Astrocyte (in vitro differentiated cells and primary cell): ENCODE data around the gene ANKRD7. TPM values are rescaled to one million over a fixed set of nuclear protein-coding genes. Genes with fewer than 3 reads are reported as not detected.
A peak's percentile ranks its signal among the peaks of the same experiment; 100 is the strongest.

ENCODE experiments used
- DNase-seq: peaks from one replicate; pipeline ENCODE4 v3.0.0-alpha.2; 2010; ENCODE audit warnings: low read depth
- FAIRE-seq: peaks from 2 replicates; lab custom pipeline; 2011; peaks lifted over from hg19 to GRCh38; lab: Jason Lieb, UNC
- H2AFZ ChIP-seq: 2 replicates; pipeline ENCODE4 v1.6.0; 2012; ENCODE audit warnings: low read depth, low read length, inconsistent platforms
- H3K27ac ChIP-seq: 2 replicates; pipeline ENCODE4 v1.5.1; 2011; ENCODE audit warnings: low read depth, low read length, inconsistent platforms
- H3K27me3 ChIP-seq: 2 replicates; pipeline ENCODE4 v1.6.0; 2011; ENCODE audit warnings: low read length, inconsistent platforms; ENCODE audit not compliant: insufficient read depth
- H3K36me3 ChIP-seq: 2 replicates; pipeline ENCODE4 v1.5.1; 2011; ENCODE audit warnings: low read length, inconsistent platforms; ENCODE audit not compliant: insufficient read depth
- H3K4me1 ChIP-seq: 2 replicates; pipeline ENCODE4 v1.5.1; 2011; ENCODE audit warnings: low read length, inconsistent platforms; ENCODE audit not compliant: insufficient read depth
- H3K4me2 ChIP-seq: 2 replicates; pipeline ENCODE4 v1.6.0; 2012; ENCODE audit warnings: low read length, inconsistent platforms
- H3K4me3 ChIP-seq: 2 replicates; pipeline ENCODE4 v1.5.1; 2011; ENCODE audit warnings: low read depth, mild to moderate bottlenecking, low read length, inconsistent platforms; ENCODE audit not compliant: insufficient read depth
- H3K79me2 ChIP-seq: 2 replicates; pipeline ENCODE4 v1.6.0; 2012; ENCODE audit warnings: mild to moderate bottlenecking, low read length, inconsistent platforms; ENCODE audit not compliant: insufficient read depth
- H3K9ac ChIP-seq: 2 replicates; pipeline ENCODE4 v1.6.0; 2012; ENCODE audit warnings: mild to moderate bottlenecking, low read length, inconsistent platforms
- H3K9me3 ChIP-seq: 2 replicates; pipeline ENCODE4 v1.5.1; 2012; ENCODE audit warnings: low read depth, mild to moderate bottlenecking, low read length, inconsistent platforms; ENCODE audit not compliant: insufficient read depth
- H4K20me1 ChIP-seq: 2 replicates; pipeline ENCODE4 v1.6.0; 2012; ENCODE audit warnings: low read length, inconsistent platforms; ENCODE audit not compliant: insufficient read depth
- H3K27ac Mint-ChIP-seq: one replicate; pipeline ENCODE4 v1.8.0; 2021; ENCODE audit warnings: mild to moderate bottlenecking, mixed read lengths; ENCODE audit not compliant: unreplicated experiment
- H3K27me3 Mint-ChIP-seq: one replicate; pipeline ENCODE4 v1.8.0; 2021; ENCODE audit warnings: low read depth, mixed read lengths; ENCODE audit not compliant: unreplicated experiment
- H3K36me3 Mint-ChIP-seq: one replicate; pipeline ENCODE4 v1.8.0; 2021; ENCODE audit warnings: low read depth, mixed read lengths; ENCODE audit not compliant: unreplicated experiment
- H3K4me1 Mint-ChIP-seq: one replicate; pipeline ENCODE4 v1.8.0; 2021; ENCODE audit warnings: low read depth, mixed read lengths; ENCODE audit not compliant: unreplicated experiment
- H3K4me3 Mint-ChIP-seq: one replicate; pipeline ENCODE4 v1.8.0; 2021; ENCODE audit warnings: mild to moderate bottlenecking, moderate library complexity, mixed read lengths; ENCODE audit not compliant: unreplicated experiment
- H3K9me3 Mint-ChIP-seq: one replicate; pipeline ENCODE4 v1.8.0; 2021; ENCODE audit warnings: mild to moderate bottlenecking, mixed read lengths; ENCODE audit not compliant: unreplicated experiment
- EZH2 ChIP-seq: IDR thresholded peaks from 2 replicates; pipeline ENCODE4 v1.6.1; 2012; ENCODE audit warnings: mild to moderate bottlenecking, low read length, inconsistent platforms; ENCODE audit not compliant: insufficient read depth
- total RNA-seq: library from RNA; stranded (reverse); gene quantifications from 2 replicates; pipeline ENCODE4 v1.2.1, GENCODE V29; 2021
- TF ChIP-seq, protein P1 (sequence below): IDR thresholded peaks from 2 replicates; pipeline ENCODE4 v1.5.1; 2011; ENCODE audit warnings: low read depth, mild to moderate bottlenecking, inconsistent platforms, low read length, moderate library complexity; ENCODE audit not compliant: insufficient read depth

Gene ANKRD7
- total RNA-seq, 1 donor from 2014 or later: 0.41 TPM

DNA sequence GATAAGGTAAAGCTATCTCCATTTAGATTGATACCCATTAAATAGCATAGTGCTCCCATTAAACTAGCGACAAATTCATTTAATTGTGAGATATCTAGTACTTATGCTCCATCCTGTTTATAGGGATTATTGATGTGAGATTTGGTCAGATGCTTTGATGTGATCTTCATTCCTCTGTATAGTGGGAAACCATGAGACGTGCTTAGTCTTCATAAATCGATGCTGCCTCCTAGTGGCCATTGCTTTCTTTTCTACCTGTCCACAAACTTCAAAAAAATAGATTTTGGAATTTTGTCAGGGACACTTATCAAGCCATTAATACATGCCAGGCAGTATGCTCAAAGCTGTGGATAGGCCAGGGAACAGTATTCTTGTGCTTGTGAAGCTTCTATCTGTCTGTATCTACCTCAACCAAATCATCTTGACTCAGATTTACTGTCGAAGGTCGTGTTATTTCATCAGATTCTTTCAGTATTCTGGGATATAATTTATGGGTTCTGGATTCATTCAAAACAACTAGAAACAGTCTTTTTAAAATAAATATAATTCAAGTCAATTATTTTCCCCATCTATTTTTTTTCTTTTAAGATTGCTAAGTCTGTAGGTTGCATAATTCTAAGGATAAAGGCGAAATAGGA lies 28.5 kb upstream of the ANKRD7 start:
- Histone ChIP-seq H2AFZ (no peak overlapping the region), H3K9ac (no peak overlapping the region), H3K9me3 (no peaks in the 10 kb centered on the region), H3K4me2 (no peak overlapping the region), H3K4me3 (no peak overlapping the region), H3K36me3 (peaks cover 9% of the 10 kb centered on the region), H3K79me2 (no peaks in the 10 kb centered on the region), H3K27ac (no peak overlapping the region), H3K4me1 (no peaks in the 10 kb centered on the region), H3K27me3 (no peaks in the 10 kb centered on the region), H4K20me1 (no peaks in the 10 kb centered on the region)
- Mint-ChIP-seq H3K36me3 (peaks cover 3% of the 10 kb centered on the region), H3K9me3 (no peaks in the 10 kb centered on the region), H3K4me1 (no peaks in the 10 kb centered on the region), H3K27me3 (no peaks in the 10 kb centered on the region), H3K27ac (no peak overlapping the region), H3K4me3 (no peak overlapping the region)
- TF ChIP-seq, protein P1, sequence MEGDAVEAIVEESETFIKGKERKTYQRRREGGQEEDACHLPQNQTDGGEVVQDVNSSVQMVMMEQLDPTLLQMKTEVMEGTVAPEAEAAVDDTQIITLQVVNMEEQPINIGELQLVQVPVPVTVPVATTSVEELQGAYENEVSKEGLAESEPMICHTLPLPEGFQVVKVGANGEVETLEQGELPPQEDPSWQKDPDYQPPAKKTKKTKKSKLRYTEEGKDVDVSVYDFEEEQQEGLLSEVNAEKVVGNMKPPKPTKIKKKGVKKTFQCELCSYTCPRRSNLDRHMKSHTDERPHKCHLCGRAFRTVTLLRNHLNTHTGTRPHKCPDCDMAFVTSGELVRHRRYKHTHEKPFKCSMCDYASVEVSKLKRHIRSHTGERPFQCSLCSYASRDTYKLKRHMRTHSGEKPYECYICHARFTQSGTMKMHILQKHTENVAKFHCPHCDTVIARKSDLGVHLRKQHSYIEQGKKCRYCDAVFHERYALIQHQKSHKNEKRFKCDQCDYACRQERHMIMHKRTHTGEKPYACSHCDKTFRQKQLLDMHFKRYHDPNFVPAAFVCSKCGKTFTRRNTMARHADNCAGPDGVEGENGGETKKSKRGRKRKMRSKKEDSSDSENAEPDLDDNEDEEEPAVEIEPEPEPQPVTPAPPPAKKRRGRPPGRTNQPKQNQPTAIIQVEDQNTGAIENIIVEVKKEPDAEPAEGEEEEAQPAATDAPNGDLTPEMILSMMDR: peak; percentile 83
- no peak for TF ChIP-seq EZH2
- DNase-seq (peak; percentile 43), FAIRE-seq (peak; percentile 65)

DNA sequence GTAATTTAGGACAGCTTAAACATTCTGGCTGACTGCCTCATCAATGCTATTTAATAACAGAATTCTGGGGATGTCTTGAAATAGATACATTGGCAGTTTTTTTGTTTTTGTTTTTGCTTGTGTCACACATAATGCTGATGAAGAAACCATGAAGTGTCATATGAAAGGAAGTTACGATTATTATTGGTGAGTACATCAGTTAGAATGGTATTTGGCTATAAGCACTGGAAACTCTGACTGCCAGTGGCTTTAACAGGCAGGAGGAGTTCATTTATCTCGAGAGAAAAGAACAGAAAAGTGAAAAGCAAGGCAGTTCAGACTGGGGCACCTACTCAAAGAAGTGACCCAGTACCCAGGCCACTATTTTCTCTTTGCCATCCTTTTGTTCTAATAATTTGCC lies 22.4 kb upstream of the ANKRD7 start:
- Histone ChIP-seq H3K9me3 (no peaks in the 10 kb centered on the region), H2AFZ (no peak overlapping the region), H3K27ac (no peak overlapping the region), H3K4me3 (no peak overlapping the region), H3K4me1 (no peaks in the 10 kb centered on the region), H3K36me3 (no peaks in the 10 kb centered on the region), H3K79me2 (no peaks in the 10 kb centered on the region), H3K27me3 (no peaks in the 10 kb centered on the region), H3K4me2 (no peak overlapping the region), H3K9ac (no peak overlapping the region), H4K20me1 (no peaks in the 10 kb centered on the region)
- no peaks in the 10 kb centered on the region for H3K27me3 Mint-ChIP-seq
- DNase-seq (no peak), FAIRE-seq (no peak)
- no peaks in the 10 kb centered on the region for H3K4me1 Mint-ChIP-seq
- H3K4me3 Mint-ChIP-seq: no peak overlapping the region
- no peak overlapping the region for H3K27ac Mint-ChIP-seq
- H3K36me3 Mint-ChIP-seq: no peaks in the 10 kb centered on the region
- TF ChIP-seq, protein P1: no peak
- no peak for TF ChIP-seq EZH2
- H3K9me3 Mint-ChIP-seq: no peaks in the 10 kb centered on the region
